Hepatic stellate cell (primary cell): ENCODE measurements around the gene FMNL2.

Experiments used
- DNase-seq: peaks from one replicate; pipeline ENCODE4 v3.0.0; 2011; ENCODE audit warnings: low spot score

Gene FMNL2

GRCh38 chr2:152525277-152525838 is 190.4 kb downstream of the FMNL2 start:
- no peak for DNase-seq

GRCh38 chr2:152529420-152530115 is 194.6 kb downstream of the FMNL2 start:
- DNase-seq, result no peak

DNA sequence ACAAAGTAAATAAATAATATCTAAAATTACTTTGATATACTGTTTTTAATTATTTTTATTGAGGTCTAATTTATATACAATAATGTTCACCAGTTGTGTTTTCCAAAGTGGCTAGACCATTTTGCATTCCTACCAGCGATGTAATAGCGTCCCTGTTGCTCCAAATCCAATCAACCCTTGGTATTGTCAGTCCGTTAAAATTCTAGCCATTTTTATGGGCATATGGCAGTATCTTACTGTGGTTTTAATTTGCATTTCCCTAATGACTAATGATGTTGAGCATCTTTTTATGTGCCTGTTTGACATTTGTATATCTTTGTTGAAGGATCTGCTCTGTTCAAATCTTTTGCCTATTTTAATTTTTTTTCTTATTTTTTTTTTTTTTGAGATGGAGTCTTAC is 197.3 kb downstream of the FMNL2 start:
- no peak for DNase-seq

DNA sequence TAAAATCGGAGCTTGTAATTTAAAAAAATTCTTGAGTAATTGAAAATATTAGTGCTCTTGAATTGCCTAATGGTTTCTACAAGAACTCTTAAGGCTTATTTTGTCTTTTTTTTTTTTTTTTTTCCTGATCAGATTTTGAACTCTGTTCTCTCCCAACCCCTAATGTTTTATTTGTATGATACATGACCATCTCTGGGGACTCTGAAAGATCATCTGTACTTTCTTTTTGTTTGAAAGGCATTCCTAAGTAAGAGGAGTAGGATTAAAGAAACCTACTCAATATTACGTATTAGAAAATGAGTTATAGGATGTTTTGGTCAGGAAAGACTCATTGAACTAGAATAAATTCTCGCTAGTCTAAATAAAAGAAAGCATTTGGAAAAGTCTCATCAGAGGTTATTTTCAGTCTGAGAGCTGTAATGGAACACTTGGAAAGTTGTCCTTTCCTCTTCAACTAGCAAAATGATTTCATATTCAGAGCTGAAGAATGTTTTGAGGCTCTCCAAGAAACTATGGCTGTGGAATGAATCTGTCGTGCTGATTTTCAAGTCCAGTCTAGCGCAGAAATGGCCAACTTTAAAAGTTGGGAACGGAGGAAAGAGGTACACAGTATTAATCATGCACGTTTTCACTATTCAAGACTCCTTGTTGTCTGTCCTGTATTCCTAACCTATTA is 199.6 kb downstream of the FMNL2 start:
- no peak for DNase-seq

GRCh38 chr2:152537081-152537651 is 202.2 kb downstream of the FMNL2 start:
- DNase-seq, result no peak

DNA sequence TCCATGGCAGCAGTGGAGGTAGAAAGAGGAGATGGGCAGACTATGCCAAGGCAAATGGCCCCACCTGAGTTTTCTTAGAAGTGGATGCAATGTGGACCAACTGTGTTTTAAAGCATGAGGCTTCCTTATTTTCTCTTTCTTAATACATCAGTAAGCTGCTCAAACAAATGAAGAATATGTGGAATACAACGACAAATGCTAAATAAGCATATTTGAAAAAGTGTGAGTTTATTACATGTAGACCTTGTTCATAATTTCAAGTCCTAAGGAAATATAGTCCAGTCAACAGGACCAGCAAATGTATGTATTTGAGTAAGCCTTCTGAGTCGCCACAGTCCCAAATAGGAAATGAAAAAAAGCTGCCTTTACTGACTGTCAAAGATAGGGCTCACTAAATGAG is 204.4 kb downstream of the FMNL2 start:
- no peak for DNase-seq

DNA sequence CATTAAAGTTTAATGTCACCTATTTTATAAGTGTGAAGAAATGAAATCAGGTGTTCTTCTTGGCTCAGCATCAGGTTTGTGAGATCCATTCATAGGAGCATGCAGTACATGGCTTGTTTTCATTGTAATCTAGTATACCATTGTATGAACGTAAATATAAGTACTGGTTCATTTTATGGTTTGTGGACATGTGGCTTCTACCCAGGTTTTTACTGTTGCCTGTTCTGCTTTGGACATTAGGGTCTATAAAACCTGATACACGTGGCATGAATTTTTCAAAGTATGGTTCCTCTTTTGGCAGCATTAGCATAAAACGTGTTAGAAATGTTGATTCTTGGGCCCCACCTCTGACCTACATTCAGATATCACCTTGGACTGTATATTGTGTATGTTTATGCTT is 206.7 kb downstream of the FMNL2 start:
- DNase-seq, result no peak

DNA sequence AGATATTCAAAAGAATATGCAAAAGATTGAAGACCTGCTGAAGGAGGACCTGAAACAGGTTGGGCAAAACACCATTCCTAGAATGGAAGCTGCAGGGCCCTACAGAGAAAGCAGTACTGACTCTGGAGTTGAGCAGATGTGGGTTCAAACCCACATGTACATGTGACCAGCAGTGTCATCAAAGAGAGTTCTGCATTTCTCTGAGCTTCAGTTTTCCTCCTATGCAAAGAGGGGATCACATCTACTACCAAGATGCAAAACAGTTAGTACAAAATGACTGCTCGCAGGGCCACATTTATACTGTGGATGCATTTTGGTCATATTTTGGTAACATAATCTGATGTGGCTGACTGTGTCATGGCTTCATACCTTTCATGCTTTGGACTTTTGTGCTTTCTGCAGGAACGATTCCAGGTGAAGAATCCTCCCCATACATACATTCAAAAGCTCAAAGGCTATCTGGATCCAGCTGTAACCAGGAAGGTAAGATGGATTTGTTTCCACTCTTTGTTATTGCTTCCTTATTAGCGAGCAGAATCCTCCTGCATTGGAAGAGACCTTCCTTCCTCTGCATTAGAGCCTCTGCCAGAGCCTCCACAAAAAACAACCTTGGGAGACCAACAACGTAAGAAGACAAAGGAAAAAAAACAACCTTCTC is 207.5 kb downstream of the FMNL2 start:
- DNase-seq, result no peak

DNA sequence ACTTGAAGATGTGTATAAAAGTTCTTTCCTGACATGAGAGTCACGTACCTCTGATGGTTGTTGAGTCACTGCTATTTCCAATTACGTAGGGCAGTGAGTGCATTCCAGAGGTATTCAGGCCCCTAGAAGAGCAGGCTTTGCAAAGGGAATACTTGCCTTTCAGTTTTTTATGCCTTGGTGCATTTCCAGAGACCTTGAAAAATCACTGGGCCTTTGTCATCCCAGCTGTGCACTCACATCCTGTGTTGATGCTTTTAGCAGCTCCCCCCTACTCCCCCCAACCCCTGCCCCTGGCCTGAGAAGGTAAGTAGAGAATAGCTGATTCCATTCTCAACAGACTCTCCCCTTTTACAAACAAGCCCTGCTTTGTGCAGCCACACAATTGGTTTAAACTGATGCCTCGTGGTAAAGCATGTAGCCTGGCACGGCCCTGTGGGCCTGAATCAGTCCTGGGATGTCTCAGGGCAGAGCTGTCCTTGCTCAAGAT is 208.1 kb downstream of the FMNL2 start:
- peak; percentile 45 for DNase-seq

DNA sequence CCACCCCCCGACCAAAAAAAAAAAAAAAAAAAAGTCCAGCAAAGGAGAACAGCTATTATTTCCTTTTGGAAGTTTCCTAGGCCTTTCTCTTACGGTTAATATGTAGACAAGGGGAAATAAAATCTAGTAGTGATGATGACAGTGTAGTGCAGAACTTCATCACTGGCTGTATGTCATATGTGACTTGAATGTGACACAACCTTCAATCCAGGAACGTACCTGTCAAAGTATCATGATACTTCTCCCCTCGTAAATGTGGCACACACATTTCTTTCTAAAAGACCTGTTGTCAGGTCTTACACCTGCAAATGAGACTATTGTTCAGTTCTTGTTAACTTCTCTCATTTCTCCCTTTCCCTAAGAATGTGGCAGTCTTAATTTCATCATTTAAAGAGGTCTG is 208.7 kb downstream of the FMNL2 start:
- no peak for DNase-seq

DNA sequence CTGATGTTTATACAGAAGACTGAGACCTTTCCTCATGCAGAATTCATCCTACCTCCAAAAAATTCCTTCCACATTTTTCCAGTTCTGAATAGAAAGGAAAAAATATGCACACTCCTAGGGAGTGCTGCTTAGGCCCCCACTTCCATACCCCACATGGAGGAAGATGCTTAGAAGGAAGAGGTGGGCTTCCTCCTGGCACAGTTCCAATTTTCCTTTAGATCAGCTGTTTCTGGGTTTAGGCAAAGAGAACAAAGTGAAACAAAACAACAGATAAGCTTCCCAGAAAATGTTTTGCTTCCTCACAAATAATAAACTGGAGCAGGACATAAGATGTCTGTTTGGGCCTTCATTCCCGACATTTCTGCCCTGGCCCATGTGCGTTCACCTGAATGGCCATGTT is 209.7 kb downstream of the FMNL2 start:
- DNase-seq, result no peak

DNA sequence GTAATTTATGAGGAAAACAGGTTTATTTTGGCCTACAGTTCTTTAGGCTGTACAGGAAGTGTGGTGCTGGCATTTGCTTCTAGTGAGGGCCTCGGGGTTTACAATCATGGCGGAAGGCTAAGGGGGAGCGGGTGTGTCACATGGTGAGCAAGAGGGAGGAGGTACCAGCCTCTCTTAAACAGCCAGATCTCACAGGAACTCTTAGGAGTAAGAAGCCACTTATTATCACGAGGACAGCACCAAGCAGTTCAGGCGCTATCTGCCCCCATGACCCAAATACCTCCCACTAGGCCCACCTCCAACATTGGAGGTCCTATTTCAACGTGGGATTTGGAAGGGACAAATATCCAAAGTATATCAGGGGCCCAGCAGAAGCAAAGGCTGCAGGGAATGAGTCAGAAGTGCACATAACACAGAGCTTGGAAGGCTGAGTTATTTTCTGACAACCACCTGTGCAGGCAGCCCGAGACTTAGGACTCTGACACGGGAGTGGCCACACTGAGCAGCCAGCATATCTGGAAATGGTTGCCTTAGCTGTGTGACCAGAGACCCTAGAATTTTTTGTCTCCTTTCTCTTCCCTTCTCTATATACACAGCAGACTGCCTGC is 211.4 kb downstream of the FMNL2 start:
- no peak for DNase-seq

- DNase-seq, result no peak
These were observed 213.3 kb downstream of the FMNL2 start for GRCh38 chr2:152548111-152548875.

DNA sequence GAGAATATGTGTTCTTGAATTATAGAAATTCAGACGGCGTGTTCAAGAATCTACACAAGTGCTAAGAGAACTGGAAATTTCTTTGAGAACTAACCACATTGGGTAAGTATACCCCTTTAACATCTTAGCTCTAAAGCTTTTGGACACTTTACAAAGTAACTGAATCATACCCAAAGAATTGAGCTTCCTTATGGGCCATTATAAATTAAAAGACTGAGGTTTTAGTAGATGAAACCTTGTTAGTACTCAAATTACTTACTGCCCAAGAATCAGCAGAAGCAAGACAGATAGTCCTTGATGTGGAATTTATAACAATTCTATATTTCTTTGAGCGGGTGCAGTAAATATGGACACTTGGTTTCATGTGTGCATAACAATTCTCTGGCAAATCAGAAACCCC is 214.0 kb downstream of the FMNL2 start:
- no peak for DNase-seq

DNA sequence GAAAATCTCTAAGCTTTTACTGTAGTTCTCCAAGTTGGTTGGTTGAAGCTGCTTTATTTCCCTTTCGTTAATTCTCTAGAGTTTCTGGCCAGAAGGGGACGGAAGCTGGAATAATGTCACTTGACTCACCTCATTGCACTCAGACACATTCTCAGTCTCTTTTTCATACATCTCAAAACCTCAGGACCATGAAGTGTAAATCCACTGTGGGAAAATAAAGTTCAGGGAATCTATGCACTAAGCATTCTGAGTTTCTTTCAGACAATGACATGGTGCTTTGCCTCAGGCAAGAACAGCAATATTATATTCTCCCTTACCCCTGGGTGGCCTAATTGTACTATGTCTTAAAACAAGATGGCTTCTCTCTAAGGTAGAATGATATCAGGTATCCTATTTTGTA is 214.4 kb downstream of the FMNL2 start:
- DNase-seq, result no peak

GRCh38 chr2:152550386-152550785 is 215.4 kb downstream of the FMNL2 start:
- DNase-seq, result no peak

DNA sequence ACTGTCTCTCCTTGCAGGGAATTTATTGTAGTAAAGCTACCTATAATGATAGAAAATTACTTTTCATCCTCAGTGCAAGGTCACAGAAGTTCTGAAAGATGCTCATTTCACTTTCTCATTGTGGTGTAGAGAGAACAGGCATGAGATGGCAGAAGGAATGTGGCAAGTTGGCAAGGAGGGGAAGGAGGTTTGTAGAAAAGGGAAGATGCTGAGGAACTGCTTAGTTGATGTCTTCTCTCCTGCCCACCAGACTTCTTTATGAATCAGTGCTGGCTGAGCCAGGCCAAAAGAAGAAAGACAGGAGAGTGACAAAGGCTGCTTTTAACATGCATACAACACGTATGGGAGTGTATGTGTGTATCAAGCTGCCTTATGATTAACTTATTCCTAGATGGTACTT is 217.9 kb downstream of the FMNL2 start:
- no peak for DNase-seq

DNA sequence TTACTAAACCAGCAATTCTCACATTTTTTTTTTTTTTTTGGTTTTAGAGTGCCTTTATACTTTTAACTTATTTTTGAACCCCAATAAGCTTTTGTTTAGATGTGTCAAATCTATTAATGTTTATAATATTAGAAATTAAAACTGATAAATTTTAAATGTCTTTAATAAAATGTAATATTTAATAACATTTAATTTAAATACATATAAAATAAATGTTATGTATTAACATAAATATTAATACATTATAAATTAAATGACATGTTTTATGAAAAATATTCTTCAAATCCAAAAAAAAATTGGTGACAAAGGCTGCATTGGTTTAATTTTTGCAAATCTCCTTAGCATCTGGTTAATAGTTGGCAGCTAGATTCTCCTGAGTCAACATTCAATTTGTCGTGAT is 218.5 kb downstream of the FMNL2 start:
- DNase-seq, result no peak

DNA sequence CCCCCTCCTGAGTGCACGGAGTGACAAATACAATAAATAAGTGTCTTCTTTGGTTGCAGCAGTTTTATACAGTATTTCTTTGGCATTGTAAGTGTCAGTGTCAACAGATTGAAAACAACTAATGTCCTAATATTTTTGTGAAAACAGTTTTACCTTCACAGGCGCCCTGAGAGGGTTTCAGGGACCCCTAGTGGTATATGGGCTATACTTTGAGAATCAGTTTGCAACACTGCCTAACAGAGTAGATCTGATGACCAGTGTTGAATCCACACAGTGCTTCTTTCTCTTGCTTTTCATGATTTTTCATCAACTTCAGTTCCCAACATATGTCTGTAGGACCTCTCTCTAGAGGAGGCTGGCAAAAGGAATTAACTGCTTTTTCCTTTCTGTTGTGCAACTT is 220.1 kb downstream of the FMNL2 start:
- DNase-seq, result no peak

GRCh38 chr2:152556506-152556905 is 221.5 kb downstream of the FMNL2 start:
- no peak for DNase-seq

DNA sequence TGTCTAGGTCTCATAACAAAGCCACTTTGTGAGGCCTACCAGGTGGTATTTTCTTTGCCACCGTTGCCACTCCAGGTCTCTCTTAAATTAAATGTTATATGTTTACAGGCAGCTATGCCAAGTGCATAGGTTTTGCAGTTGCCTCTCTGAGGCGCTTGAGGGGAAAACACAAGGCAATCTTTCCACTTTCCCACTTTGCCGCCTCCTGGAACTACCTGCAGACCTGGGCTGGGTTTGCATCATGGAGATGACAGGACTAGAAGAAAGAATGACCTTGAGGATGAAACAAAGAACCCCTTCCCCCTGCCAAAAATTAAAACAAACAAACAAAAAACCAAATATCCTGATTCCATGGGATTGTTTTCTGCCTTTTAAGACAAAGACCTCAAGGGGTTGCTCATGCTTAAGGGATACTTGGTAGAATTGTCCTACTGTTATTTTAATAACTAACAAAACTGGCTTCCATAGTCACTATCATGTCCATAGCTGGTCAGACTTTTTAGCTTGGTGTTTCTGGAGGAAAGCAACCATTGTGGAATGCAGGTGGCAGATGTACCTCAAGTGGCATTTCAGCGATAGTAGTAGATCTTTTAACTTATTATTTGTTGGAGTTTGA is 222.4 kb downstream of the FMNL2 start:
- DNase-seq, result no peak
